Mammary epithelial cell (primary cell): ENCODE data around the gene LCAT.

Experiments
- CTCF ChIP-seq, 2 donors: IDR thresholded peaks in 1 of 2; conservative IDR thresholded peaks in 1 of 2; 2 replicates each; pipeline ENCODE4 v1.5.1; 2011 to 2012; ENCODE audit warnings: inconsistent platforms in 2 of 2, low read length in 2 of 2, mild to moderate bottlenecking in 2 of 2, control low read depth in 1 of 2, low read depth in 1 of 2; ENCODE audit not compliant: insufficient read depth in 1 of 2; ENCODE audit errors: extremely low read depth in 1 of 2
- EZH2 ChIP-seq: IDR thresholded peaks from 2 replicates; pipeline ENCODE4 v1.6.1; 2012; ENCODE audit warnings: low read length, inconsistent platforms, borderline replicate concordance

- no peak for TF ChIP-seq CTCF (conservative IDR thresholded peaks at IDR 0.05 in 1 of 2, IDR thresholded peaks at IDR 0.05 in 1 of 2; ENCODE audit: extremely low read depth in 1 of 2, insufficient read depth in 1 of 2, low read depth in 1 of 2, low read length in 2 of 2)
- TF ChIP-seq EZH2, result no peak
Observed at GRCh38 chr16:67923414-67924116, 20.4 kb downstream of the LCAT start.
